GM12874 (cell line): Measurements from ENCODE around the gene CHST1.

Source experiments
- CTCF ChIP-seq: IDR thresholded peaks from 2 replicates; pipeline ENCODE4 v1.5.1; 2011; ENCODE audit warnings: low read depth, mild to moderate bottlenecking, control low read depth, low read length, moderate library complexity; ENCODE audit not compliant: insufficient read depth

Gene CHST1, protein sequence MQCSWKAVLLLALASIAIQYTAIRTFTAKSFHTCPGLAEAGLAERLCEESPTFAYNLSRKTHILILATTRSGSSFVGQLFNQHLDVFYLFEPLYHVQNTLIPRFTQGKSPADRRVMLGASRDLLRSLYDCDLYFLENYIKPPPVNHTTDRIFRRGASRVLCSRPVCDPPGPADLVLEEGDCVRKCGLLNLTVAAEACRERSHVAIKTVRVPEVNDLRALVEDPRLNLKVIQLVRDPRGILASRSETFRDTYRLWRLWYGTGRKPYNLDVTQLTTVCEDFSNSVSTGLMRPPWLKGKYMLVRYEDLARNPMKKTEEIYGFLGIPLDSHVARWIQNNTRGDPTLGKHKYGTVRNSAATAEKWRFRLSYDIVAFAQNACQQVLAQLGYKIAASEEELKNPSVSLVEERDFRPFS

DNA sequence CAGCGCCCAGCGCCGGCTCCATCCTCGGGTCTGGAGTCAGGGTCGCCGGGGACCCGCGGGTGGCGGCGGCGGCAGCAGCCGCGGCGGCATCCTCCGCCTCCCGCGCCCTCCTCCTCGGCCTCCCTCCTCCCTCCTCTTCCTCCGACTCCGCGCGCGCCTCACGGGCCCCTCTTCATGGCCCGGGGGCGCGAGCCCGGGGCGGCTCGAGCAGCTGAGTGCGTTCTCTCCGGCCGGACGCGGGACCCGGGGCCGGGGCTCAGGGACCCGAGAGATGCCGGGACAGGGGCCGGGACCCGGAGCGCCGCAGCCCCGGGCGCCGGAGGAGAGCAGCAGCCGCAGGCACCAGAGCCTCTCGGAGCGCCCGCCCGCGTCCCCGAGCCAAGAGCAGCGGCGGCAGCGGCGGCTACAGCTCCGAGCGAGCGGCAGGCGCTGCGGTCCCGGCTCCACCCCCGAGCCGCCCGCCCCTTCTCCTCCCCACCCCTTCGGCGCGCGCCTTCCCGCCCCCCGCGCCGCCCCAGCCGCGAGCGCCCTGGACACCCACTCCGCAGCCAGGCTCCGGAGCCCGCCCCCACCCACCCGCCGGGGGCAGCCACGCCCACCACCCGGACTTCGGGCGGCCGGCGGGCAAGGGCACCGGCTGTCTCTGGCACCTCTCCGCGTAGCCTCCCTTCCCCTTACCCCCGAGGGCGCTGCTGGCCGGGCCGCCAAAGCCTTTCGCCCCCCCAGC, at the start of gene CHST1:
CHST1 (minus strand) TSS at position 417 of the 727 bp plus-strand sequence. CDS start 14,699 bp downstream, outside the sequence.
- no peak for TF ChIP-seq CTCF

- TF ChIP-seq CTCF = no peak
Observed at GRCh38 chr11:45713573-45713972, 48.2 kb upstream of the CHST1 start.

GRCh38 chr11:45710561-45710960, 45.1 kb upstream of the CHST1 start:
- TF ChIP-seq CTCF = no peak

- TF ChIP-seq CTCF = no peak
Observed at GRCh38 chr11:45708887-45709663, 43.7 kb upstream of the CHST1 start.

DNA sequence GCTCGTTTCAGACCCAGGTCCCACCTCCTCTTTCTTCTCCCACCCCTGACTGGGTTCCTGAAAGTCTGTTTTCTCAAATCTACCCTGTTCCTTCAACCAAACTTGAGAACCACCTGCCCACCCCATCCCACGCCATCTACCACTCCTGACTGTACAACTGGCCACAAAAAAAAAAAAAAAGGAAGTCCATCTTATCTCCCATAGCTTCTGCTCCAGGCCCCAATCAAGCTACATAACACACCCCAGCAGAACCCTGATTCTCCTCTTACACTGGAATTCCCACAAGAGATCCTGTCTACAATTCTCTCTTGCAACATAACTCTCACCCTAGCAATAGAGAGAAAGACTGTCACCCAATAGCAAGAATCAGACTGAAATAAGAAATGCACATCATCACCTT, 39.2 kb upstream of the CHST1 start:
- no peak for TF ChIP-seq CTCF

DNA sequence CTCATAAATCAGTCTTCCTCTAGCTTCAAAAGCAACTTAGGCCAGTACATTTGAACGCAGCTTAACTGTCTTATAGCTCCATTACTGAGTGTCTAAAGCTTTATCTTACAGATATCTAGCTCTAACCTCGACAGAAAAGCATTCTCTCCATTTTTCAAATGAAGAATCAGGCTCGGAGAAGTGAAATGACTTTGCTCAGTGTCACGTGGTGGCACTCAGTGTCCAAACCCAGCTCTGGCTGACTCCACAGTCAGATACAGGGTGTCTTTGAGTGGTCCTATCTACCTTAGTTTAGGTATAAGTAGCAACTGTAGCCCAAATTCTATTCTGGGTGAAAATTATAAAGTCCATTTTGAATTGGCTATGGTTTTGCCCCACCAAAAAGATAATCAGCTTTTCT, 38.7 kb upstream of the CHST1 start:
- TF ChIP-seq CTCF = no peak

GRCh38 chr11:45702511-45702910, 37.1 kb upstream of the CHST1 start:
- TF ChIP-seq CTCF = no peak
